GM18498 (cell line): ENCODE results near the gene GARIN3.
"Not testable (repeated sequence)": the region's sequence is repeated elsewhere in the genome, so short reads cannot be mapped to it uniquely, and the experiment has no call there.

ENCODE experiments used
- ATAC-seq: cut with Tn5 transposase; IDR thresholded peaks from one replicate; pipeline ENCODE4 v1.9.1; 2021; ENCODE audit warnings: mild to moderate bottlenecking, moderate library complexity; ENCODE audit not compliant: unreplicated experiment

Gene GARIN3

GRCh38 chr5:157186309-157187045 is 20.4 kb upstream of the GARIN3 start:
- ATAC-seq: no peak

- not testable (repeated sequence) for ATAC-seq
Measured at GRCh38 chr5:157185122-157185521, 19.1 kb upstream of the GARIN3 start.

DNA sequence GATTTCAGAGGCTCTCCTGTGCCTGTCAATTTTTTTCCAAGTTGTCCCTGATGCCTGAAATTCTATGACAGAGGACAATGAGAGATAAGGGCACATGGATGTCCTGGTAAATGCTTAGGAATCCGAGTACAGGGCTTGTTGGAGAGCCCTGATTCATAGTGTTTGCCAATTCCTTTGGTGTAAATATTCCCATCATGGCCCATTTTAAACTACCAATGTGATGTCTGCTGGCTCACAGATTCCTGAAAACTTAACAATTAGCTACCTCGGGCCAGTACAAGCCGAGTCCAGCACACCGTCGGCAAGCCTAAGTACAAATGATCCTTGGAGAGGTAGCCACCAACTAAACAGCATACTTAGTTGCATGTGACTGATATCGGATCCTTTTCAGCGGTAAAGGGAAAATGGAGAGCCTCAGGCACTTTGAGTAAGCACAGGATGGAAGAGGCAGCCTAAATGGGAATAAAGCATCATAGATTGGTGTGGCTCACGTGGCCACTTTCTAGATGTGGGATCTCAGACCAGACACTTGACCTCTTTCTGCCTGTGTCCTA is 18.1 kb upstream of the GARIN3 start:
- no peak for ATAC-seq

DNA sequence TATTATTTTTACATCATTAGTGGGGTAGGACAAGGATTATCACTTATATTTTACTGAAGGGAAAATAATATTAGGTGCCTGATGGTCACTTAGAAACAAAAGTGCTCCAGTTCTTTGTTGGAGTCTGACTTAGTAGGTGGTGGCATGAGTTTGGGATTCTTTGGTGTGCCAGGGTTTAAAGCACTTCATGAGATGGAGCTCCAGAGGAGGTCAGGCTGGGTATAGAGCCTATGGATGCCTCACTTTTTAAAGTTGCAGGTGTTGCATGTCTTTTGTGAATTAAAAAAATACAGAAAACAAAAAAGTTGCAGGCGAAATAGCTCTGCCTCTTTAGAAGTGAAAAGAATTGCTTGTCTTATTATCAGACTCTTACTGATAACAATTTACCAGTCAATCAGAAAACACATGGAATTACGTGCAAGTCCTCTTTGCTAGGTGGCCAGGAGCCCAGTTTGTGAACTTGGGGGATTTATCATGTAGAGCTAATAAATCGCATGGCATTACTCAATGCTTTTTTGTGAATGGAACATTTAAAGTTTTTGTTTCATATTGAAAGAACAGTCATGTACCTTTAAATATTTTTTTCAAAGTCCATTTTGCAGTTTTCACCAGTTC is 16.2 kb upstream of the GARIN3 start:
- ATAC-seq: no peak

DNA sequence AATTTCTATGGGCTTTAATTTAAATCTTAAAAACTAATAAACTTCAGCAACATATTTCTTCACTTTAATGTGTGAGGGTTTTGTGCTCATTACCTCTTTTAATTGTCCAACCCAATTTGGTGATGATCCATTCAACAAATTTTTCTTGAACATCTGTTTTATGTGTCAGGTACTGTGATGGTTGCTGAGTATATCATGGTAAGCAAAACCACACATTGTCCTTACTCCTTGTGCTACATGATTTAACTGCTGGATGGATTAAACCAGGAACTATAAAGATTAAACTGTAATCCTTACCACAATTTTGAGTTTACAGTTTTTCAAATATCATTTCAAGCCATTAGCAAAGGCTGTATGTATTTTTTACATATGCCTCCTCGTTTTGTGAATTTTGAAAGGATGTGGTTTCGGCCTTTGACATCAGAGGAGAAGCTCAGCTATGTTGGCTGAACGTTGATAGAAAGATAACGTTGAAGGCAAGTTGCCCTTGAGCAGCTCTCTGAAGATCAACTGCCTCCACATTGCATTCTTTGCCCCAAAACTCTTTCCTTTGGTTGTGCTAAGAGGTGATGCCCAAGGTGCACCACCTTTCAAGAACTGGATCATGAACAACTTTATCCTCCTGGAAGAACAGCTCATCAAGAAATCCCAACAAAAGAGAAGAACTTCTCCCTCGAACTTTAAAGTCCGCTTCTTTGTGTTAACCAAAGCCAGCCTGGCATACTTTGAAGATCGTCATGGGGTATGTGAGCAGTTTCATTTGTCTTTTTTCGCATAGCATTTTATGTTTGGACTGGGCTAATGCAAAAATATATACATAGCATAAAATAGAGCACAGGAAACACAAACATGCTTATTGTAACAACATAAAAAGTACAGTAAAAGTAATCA is 14.6 kb upstream of the GARIN3 start, which contains the start of gene ITK:
TSS of gene ITK (plus strand) at position 467 of the 891 bp plus-strand sequence. CDS start at position 605, 138 bp downstream.
- no peak for ATAC-seq

GRCh38 chr5:157178966-157179365 is 12.9 kb upstream of the GARIN3 start:
- no peak for ATAC-seq

DNA sequence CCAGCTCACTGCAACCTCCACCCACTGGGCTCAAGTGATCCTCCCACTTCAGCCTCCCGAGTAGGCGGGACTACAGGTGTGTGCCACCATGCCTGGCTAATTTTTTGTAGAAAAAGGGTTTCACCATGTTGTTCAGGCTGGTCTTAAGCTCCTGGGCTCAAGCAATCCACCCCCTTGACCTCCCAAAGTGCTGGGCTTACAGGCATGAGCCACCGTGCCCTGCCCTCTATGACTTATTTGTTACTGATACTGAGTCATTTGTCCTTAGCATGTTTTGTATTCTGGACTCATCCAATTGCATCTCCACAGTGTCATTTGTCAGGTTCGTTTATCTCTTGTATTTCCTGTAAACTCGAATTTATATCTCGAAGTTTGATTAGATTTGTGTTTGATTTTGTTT is 11.9 kb upstream of the GARIN3 start:
- no peak for ATAC-seq

DNA sequence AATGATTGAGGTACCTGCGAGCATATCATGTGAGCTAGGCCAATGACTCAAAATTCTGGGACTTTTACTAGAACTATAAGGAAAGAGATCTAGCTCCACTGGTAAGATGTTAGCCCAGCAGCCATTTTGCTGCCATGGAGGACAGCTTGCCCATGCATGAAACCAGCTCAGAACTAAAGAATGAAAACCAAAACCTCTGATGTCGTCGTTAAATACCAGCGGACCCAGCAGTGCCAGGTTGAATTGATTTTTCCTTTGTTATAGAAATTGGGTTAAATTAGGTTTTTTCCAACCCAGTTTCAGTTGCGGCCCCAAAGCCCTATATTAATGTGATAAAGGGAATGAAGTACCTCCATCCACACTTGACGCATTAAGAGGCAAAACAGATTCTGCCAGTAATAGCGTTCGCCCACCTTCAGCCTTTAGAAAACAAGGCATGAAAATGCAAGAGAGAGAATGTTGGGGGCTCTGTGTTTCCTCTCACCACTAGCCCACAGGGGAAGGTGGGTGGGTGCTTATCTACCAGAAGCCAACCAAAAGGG is 9.1 kb upstream of the GARIN3 start:
- ATAC-seq: no peak

- peak; percentile 98 for ATAC-seq
Measured at GRCh38 chr5:157172403-157172802, 6.3 kb upstream of the GARIN3 start.

DNA sequence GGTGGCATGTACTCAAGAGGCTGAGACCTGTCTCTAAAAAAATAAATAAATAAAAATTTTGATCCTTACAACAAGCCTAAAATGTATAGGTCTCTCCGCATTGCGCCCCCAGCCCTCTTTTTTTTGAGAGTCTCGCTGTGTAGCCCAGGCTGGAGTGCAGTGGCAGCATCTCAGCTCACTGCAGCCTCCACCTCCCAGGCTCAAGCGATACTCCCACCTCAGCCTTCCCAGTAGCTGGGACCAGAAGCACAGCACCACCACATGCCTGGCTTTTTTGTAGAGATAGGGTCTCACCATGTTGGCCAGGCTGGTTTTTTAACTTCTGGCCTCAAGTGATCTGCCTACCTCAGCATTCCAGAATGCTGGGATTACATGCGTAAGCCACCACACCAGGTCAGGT is 2.2 kb upstream of the GARIN3 start:
- no peak for ATAC-seq

GRCh38 chr5:157167214-157167621 is 1.2 kb upstream of the GARIN3 start:
- no peak for ATAC-seq

GRCh38 chr5:157165668-157166067 is 396 bp downstream of the GARIN3 start:
- no peak for ATAC-seq

DNA sequence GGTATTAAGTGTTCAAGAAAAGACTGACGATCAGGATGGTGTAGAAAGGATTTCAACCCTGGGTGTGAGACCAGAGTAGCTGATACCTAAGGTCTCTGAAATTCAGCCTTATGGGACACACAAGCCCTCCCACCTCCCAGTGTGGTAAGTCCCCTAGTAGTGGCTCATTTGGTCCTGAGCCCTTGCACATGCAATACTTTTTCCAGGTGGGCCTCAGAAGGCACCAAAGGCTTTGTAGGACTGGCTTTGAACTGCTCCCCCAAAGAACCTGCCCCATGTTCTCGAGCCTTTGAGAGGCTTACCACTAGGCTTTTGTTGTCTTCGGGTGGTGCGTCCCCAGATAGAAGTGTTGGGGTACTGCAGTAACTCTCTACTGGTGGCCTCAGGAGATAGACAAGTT is 803 bp downstream of the GARIN3 start:
- ATAC-seq: no peak

DNA sequence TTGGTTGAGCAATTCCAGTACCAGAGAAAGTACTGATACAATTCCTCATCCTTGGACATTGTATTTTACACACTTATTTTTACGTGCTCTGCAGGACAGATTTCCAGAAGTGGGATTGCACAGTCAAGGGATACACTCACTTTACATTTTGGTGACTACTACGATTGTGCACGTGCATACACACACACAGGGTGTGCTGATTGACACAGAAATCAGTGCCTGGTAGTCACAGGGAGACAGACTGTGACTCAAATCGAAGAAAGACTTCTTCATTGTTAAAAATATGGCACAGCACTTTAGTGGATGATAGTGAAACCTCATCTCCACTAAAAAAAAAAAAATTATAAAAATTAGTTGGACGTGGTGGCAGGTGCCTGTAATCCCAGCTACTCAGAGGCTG is 1.5 kb downstream of the GARIN3 start:
- no peak for ATAC-seq

DNA sequence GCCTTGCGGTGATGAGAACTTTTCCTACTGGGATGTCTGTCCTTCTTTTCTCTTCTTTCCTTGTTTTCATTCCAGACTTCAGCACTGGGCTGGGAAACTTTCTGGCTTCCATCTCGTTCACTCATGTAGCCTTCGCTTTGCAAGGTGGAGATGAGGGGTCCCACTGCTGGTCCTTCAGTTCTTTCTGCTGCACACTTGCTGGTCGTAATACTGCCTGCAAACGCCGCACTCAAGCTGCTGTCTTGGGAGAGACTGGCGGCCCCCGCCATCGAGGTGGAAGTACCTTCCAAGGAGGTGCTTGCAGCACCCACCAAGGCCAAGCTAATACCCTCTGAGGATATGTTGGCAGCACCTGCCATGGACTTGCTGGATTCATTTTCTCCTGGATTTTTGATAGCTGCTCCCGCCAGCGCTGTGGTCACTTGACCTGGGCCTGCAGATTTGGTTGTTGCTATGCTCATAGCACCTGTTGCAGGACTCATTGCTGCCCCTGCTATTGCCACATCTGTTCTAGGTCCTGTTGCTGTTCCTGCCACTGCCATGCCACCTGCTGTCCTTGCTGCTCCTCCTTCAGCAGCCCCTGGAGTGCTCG is 3.0 kb downstream of the GARIN3 start:
- ATAC-seq: no peak

DNA sequence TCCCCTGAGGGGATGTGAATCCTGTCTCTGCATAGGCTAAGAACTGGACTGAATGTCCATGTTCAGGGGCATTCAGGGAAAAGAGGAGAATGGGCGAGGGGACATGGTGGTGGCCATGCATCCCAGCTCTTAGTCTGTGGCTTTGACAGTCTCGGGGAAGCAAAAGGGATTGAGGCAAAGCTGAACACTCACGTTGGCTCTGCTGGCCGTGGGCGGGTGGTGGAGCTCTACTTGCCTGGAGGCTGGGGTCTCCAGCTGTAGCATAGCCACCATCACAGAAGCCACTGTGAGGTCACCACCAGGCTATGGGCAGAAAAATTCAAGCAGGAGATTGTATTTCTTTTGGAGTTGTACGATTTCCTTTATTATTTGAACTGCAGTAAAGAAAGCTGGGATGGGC is 4.1 kb downstream of the GARIN3 start:
- no peak for ATAC-seq

GRCh38 chr5:157160001-157160400 is 6.1 kb downstream of the GARIN3 start:
- ATAC-seq: no peak

DNA sequence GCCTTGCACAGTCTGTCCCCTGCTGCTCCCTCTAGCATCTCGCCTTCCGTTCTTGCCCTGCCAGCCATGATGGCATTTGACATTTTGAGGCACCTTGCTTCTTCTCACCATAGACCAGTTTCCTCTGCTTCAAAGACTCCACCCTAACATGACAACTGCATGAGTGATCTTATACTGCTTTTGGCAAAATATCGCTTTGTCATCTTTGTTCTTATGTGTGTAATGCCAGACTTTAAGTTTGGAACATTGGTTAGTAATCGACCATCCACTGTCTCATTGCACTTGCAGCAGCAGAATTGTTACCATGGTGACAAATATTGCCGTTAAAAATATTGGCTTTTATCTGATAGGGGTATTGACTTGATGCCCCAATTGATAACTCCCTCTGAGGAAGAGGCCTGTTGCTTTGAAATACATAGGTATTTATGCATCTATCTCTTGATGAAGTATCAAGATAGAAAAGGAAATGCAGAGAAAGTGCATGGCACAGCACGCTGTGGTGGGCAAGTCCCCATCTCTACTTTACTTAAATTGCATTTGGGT is 6.8 kb downstream of the GARIN3 start:
- no peak for ATAC-seq

GRCh38 chr5:157157293-157157891 is 8.7 kb downstream of the GARIN3 start:
- ATAC-seq: no peak

DNA sequence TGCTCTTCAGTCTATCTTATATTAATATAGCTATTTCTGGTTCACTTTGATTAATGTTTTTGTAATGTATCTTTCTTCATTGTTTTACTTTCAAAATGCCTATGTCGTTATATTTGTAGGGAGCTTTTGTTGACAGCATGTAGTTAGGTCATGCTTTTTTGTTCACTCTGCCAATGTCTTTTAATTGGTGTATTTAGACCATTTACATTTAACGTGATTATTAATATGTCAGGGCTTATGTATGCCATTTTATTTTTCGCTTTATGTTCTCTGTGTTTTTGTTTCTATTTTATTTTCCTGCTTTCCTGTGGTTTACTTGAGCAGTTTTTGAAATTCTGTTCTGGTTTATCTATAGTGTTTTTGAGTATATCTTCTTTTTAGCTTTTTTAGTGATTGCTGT is 10.8 kb downstream of the GARIN3 start:
- ATAC-seq: no peak
